Measurements from ENCODE around the gene CCNQ. TPM values are rescaled to one million over a fixed set of nuclear protein-coding genes. Genes with fewer than 3 reads are reported as not detected.

Gene CCNQ
- total RNA-seq, 2 experiments from 2014 or later, result 12.0 to 29.7 TPM

- H3K79me2 ChIP-seq (ENCODE audit: insufficient read depth, low read depth, low read length), result no peaks in the 10 kb centered on the region
- H3K9me2 ChIP-seq (ENCODE audit: insufficient read depth, low read length), result no peaks in the 10 kb centered on the region
- H3K9me3 ChIP-seq (ENCODE audit: low read length), result no peaks in the 10 kb centered on the region
- intact Hi-C loops (cut with micrococcal nuclease; ENCODE audit: unreplicated experiment), result no loop called here
- no peaks in the 10 kb centered on the region for H4K20me1 ChIP-seq (ENCODE audit: insufficient read depth, low read length)
- no peak overlapping the region for H3K4me3 ChIP-seq (ENCODE audit: low read depth, low read length, poor library complexity, severe bottlenecking)
- ChIA-PET POLR2A (no interaction called here), CTCF (ENCODE audit: unreplicated experiment) (no interaction called here)
- H3K27ac ChIP-seq (ENCODE audit: low read depth, low read length, poor library complexity, severe bottlenecking), result no peak overlapping the region
- DNase-seq (ENCODE audit: low spot score), result no peak
- H3K36me3 ChIP-seq (ENCODE audit: insufficient read depth, low read length), result no peaks in the 10 kb centered on the region
- BruUV-seq (replicated peaks), result no TSS peak
- no peak overlapping the region for H2AFZ ChIP-seq (ENCODE audit: low read length)
- H3K4me2 ChIP-seq (ENCODE audit: low read length), result no peak overlapping the region
- no peaks in the 10 kb centered on the region for H3K4me1 ChIP-seq (ENCODE audit: insufficient read depth, low read length, poor library complexity, severe bottlenecking)
- no peak for TF ChIP-seq EZH2phosphoT487 (IDR thresholded peaks at IDR 0.05; ENCODE audit: borderline replicate concordance, low read depth, low read length)
- TF ChIP-seq CTCF (conservative IDR thresholded peaks at IDR 0.05; ENCODE audit: low read length), result no peak
Measured at GRCh38 chrX:153560466-153560865, 38.5 kb downstream of the CCNQ start.

GRCh38 chrX:153560000-153560399, 38.9 kb downstream of the CCNQ start:
- Histone ChIP-seq H3K4me3 (ENCODE audit: low read depth, low read length, poor library complexity, severe bottlenecking) (no peak overlapping the region), H3K36me3 (ENCODE audit: insufficient read depth, low read length) (no peaks in the 10 kb centered on the region), H3K79me2 (ENCODE audit: insufficient read depth, low read depth, low read length) (no peaks in the 10 kb centered on the region), H2AFZ (ENCODE audit: low read length) (no peak overlapping the region), H3K9me3 (ENCODE audit: low read length) (no peaks in the 10 kb centered on the region), H3K4me2 (ENCODE audit: low read length) (no peak overlapping the region), H3K27ac (ENCODE audit: low read depth, low read length, poor library complexity, severe bottlenecking) (no peak overlapping the region), H3K9me2 (ENCODE audit: insufficient read depth, low read length) (no peaks in the 10 kb centered on the region), H3K4me1 (ENCODE audit: insufficient read depth, low read length, poor library complexity, severe bottlenecking) (no peaks in the 10 kb centered on the region), H4K20me1 (ENCODE audit: insufficient read depth, low read length) (no peaks in the 10 kb centered on the region)
- POLR2A ChIA-PET, result no interaction called here
- intact Hi-C loops (cut with micrococcal nuclease; ENCODE audit: unreplicated experiment), result no loop called here
- BruUV-seq (replicated peaks), result no TSS peak
- no peak for TF ChIP-seq EZH2phosphoT487 (IDR thresholded peaks at IDR 0.05; ENCODE audit: borderline replicate concordance, low read depth, low read length)
- no peak for TF ChIP-seq CTCF (conservative IDR thresholded peaks at IDR 0.05; ENCODE audit: low read length)
- CTCF ChIA-PET (ENCODE audit: unreplicated experiment), result no interaction called here
- no peak for DNase-seq (ENCODE audit: low spot score)

GRCh38 chrX:153557618-153558355, 41.2 kb downstream of the CCNQ start:
- intact Hi-C loops (cut with micrococcal nuclease; ENCODE audit: unreplicated experiment), result no loop called here
- H3K9me3 ChIP-seq (ENCODE audit: low read length), result no peaks in the 10 kb centered on the region
- no peak overlapping the region for H2AFZ ChIP-seq (ENCODE audit: low read length)
- BruUV-seq (replicated peaks), result no TSS peak
- POLR2A ChIA-PET, result no interaction called here
- no peak overlapping the region for H3K27ac ChIP-seq (ENCODE audit: low read depth, low read length, poor library complexity, severe bottlenecking)
- H3K9me2 ChIP-seq (ENCODE audit: insufficient read depth, low read length), result no peaks in the 10 kb centered on the region
- CTCF ChIA-PET (ENCODE audit: unreplicated experiment), result no interaction called here
- peak; percentile 34 for DNase-seq (ENCODE audit: low spot score)
- no peak overlapping the region for H3K4me3 ChIP-seq (ENCODE audit: low read depth, low read length, poor library complexity, severe bottlenecking)
- H3K36me3 ChIP-seq (ENCODE audit: insufficient read depth, low read length), result no peaks in the 10 kb centered on the region
- no peak overlapping the region for H3K4me2 ChIP-seq (ENCODE audit: low read length)
- H3K4me1 ChIP-seq (ENCODE audit: insufficient read depth, low read length, poor library complexity, severe bottlenecking), result no peaks in the 10 kb centered on the region
- no peaks in the 10 kb centered on the region for H4K20me1 ChIP-seq (ENCODE audit: insufficient read depth, low read length)
- TF ChIP-seq CTCF (conservative IDR thresholded peaks at IDR 0.05; ENCODE audit: low read length) (no peak), EZH2phosphoT487 (IDR thresholded peaks at IDR 0.05; ENCODE audit: borderline replicate concordance, low read depth, low read length) (no peak)
- H3K79me2 ChIP-seq (ENCODE audit: insufficient read depth, low read depth, low read length), result no peaks in the 10 kb centered on the region

Data from OCI-LY7 (cell line).